IPS-NIHi11 (cell line): ENCODE data around the gene PPM1B.
"Not testable (repeated sequence)": the region's sequence is repeated elsewhere in the genome, so short reads cannot be mapped to it uniquely, and the experiment has no call there.

Experiments
- DNase-seq: peaks from one replicate; pipeline ENCODE4 v3.0.0; 2012; ENCODE audit warnings: mixed read lengths, low spot score

Gene PPM1B

DNA sequence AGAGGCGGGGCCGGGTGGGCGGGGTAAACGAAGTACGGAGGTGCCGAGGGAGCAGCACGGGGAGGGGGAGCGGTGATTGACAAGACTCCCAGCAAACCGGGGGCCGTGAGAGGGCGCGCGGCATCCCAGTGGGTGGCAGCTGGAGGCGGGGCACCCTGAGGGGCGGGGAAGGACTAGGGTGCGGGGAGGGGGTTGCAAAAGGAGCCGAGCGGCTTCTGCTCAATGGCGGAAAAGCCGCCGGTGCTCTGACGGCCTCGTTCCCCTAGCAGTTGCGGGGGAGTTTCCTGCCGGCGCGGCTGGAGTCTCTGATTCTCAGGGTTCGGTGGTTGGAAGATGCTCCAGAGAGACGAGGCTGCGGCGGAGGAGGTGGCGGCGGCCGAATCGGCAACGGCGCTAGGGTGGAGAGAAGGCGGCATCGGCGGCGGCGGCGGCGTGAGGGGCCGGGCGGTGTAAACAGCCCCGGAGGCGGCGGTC, at the start of gene PPM1B:
Gene PPM1B (plus strand): TSS at position 195 of the 474 bp plus-strand sequence. CDS start 32,325 bp downstream, outside the sequence.
- DNase-seq: no peak

DNA sequence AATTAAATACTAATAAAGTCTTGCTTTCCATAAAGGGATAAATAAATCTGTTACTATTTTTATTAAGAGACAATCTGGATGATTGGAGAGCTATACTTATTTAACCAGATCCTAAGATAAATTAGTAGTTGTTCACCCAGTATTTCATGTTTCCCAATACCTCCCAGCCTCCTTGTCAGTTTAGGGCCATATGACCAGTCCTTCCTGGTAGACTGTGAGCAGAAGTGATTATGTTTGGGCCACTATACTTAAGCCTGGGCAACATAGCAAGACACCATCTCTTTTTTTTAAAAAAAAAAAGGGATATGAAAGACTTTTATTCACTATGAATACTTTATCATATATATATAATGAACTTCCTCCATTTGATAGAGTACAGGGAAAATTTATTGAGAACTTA, 48.8 kb upstream of the PPM1B start:
- no peak for DNase-seq

DNA sequence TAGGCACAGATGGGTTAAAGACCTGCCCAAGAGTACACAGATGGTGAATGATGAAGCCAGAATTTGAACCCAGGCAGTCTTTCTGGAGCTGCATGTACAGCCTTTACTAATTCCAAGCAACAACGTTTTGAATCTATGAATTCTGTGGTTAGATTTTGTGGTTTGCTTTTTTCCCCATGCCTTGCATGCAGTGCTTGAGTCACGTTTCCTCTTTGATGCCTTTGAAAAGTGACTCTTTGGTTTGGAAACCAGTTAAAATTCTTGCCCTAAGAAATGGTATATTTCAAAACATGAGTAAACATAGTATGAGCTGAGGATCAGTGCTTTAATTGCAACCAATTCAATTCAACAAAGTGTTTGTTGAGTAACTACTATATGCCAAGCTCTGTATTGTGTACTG, 48.2 kb upstream of the PPM1B start:
- no peak for DNase-seq

DNA sequence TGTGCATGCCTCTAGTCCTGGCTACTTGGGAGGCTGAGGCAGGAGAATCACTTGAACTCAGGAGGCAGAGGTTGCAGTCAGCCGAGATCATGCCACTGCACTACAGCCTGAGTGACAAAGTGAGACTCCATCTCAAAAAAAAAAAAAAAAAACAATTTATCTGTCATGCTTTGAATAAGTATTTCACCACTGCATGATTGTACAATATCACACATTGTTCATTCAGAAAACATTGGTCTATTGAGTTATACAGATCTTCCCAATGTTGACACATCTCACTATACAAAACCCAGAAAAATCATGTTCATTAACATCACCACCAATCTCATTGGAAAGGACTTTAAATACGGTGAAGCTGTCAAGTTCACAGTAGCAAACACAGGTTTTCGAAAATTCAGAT, 46.8 kb upstream of the PPM1B start:
- no peak for DNase-seq

DNA sequence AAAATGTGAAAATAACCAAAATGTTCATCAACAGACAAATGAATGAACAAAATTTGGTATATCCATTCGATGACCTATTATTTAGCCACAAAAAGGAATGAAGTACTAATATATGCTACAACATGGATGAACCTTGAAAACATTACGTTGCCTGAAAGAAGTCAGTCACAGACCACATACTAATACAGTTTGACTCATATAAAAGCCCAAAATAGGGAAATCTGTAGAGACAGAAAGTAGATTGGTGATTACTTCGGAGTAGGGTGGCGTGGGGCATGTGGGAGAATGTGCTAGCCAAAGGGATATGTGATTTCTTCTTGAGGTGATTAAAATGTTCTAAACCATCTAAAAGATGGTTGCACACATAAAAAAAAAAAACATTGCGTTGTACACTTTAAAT, 44.2 kb upstream of the PPM1B start:
- no peak for DNase-seq

DNA sequence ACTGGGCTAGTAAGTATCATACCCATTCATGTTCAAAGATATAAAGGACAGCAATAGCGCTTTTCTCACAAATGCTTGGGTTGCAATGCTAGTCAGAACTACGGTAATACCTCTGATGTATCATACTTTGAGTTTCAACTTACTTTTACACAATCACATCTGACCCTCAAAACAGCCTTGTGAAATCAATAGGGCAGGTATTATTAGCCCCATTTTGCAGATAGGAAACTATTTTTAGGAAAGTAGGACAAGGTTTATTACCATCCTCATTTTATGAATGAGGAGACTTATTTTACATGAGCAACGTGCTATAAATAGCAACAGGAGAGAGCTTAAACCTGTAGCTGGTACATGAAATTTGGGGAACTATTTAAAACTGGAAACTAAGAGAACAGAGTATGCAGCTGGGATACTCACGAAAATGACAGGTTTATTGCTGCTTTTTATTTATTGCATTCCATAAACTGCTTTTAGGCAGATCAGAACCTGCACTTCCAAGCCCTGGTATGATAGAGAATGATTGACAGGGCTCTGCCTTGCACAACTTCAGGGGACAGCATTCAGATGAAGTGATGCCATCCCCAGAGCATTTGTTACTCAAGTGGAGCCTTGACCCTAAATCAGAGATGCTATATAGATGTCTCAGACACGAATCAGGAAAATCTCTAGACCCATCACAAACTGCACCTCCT, 42.4 kb upstream of the PPM1B start:
- no peak for DNase-seq

DNA sequence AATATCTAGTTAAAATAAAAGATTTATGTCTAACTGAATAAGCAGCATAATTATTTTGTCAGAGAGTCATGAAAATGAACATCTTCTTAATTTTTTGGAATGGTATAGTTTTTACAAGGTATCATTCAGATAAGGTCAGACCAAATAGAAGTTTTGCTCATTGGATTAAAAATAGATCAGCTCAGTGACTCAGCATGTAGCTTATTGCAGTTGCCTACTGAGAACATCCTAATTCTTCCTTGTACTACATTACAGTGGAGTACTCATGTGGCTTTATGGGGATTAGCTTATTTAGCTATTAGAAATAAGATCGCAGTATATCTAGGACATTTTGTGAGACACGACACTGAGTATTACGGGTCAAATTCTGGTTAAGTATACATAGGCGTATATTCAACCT, 38.2 kb upstream of the PPM1B start:
- DNase-seq: no peak

DNA sequence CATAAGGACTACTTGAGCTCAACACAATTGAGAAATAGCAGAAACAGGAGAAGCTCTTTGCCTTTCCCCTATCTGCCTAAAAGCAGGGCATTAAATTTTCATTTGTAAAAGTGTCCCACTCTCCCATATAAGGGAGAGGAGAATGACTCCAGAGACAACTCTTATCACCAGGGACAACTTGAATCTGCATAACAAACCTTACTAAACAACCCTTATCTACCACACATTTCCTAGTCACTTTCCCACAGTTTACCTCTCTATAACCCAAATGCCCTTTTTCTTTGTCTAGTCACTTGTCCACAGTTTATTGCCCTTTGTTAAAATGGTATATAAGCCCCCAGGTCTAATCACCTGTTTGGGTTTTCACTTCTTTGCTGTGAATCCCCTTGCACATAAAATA, 37.5 kb upstream of the PPM1B start:
- DNase-seq: no peak

DNA sequence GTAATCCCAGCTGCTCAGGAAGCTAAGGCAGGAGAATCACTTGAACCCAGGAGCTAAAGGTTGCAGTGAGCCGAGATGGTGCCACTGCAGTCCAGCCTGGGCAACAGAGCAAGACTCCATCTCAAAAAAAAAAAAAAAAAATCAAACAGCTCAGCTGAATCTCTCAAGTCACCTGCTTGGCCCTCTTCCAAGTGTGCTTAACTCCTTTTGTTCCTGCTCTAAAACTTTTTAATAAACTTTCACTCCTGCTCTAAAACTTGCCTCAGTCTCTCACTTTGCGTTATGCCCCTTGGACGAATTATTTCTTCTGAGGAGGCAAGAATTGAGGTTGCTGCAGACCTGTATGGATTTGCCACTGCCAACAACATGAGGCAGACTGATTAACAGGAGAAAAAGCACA, 35.1 kb upstream of the PPM1B start:
- DNase-seq: not testable (repeated sequence)

DNA sequence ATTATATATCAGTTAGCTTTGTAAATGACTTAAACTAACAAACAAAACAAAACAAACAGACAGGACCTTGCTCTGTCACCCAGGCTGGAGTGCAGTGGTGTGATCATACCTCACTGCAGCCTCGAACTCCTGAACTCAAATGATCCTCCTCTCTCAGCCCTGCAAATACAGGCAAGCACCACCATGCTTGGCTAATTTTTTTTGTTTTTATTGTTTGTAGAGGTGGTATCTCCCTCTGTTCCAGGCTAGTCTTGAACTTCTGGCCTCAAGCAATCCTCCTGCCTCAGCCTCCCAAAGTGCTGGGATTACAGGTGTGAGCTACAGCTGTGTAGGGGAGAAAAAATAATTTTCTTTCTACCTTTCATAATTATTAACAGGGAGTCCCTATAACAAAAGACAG, 33.8 kb upstream of the PPM1B start:
- DNase-seq: no peak

DNA sequence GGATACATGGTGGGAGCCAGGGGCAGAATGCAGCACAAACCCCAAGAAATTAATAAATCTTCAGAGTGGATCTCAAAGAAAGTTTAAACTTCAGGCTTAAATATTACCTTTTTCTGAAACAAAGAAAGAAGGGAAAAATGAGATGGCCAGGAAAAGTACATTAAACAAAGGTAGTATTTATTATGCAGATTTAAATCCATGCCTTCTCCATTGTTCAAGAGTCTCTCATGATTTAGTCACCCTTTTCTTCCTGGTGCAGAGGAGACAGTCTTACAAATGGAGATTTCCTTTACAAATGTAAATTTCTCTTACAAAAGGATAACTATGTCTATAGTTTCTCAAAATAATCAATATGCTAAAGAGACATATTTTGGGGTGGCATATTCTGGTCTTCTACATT, 33.4 kb upstream of the PPM1B start:
- DNase-seq: peak; percentile 48

DNA sequence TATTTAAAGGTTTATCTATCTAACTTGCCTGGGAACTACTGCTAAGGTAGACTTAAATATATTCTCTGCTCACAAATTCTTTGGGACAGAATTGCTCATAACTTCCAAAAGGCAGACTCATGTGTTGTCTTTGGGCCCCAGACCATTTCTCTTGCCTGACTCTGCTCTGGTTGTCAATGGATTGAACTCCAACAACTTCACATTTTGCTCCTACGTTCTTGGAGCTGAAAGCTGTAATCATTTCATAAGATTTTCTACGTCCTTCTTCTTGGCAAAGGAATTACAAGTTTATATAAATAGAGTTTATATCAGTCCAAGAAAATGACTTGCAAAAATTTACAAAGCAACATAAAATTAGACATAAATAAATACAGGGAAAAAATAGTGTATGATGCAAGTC, 32.9 kb upstream of the PPM1B start:
- DNase-seq: no peak

DNA sequence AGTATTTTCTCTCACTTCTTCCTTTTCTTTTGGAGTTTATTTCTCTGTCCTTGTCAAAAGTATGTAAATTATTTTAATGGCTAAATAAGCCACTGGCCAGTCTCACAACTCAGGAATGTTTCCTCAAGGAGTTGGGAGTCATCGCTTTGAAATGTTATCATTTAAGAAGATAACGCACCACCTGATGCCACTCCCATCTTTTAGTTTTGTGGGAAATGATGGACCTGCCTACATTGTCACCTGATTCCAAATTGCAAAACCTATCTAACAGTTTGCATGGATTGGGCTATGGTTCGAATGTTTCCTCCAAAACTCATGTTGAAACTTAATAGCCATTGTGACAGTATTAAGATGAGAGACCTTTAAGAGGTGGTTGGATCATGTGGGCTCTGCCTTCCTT, 32.4 kb upstream of the PPM1B start:
- no peak for DNase-seq

DNA sequence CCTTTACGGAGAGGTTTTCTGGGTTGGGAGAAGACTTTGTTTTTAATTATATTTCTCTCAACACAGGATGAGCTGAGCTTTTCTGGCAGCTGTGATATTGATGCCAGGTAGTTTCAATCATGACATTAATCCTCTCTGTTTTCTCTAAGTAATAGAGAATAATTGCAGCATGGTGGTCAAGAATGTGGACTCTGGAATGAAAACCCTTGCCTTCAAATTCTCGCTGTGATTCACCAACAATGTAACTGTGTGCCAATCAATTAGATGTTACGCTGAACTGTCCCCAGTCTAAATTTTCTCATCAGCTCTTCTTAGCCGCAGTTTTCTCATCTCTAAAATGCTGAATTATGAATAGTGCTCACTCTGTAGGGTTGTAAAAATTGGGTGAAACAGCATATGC, 31.6 kb upstream of the PPM1B start:
- DNase-seq: no peak

DNA sequence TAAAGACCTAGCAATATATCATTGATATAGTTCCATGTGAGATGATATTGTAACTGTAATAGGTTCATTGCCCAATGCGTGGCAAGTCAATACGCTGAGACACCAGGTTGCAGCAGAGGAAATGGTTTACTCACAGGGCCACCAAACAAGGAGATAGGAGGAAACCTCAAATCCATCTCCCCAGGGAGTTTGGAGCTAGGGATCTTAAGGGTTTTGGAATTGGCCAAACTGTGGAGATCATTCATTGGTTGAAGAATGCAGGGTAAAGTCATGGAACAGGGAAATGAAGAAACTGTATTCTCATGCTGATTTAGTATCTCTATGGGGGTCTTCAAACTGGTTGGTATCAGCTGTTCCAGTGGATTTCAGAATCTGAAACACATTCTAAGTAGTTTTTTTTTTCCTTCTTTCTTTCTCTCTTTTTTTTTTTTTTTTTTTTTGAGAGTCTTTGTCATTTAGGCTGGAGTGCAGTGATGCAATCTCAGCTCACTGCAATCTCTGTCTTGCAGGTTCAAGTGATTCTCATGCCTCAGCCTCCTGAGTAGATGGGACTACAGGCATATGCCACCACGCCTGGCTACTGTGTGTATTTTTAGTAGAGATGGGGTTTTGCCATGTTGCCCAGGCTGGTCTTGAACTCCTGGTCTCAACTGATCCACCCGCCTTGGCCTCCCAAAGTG, 30.7 kb upstream of the PPM1B start:
- peak; percentile 46 for DNase-seq

DNA sequence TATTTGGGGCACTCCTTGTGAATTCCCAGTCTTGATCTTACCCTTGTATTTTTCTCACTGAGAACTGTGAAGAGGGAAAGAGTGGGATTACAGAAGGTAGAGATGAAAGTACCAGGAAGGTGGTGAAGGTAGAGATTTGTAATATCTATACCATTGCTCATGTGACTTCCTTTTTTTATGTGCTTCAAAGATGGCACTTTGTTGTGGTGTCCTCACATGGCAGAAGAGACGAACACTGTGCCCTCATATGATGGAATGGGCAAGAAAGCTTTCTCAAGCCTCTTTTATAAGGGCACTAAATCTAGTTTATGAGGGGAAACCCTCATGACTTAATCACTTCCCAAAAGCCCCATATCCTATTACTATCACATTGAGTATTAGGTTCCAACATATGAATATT, 28.9 kb upstream of the PPM1B start:
- no peak for DNase-seq

DNA sequence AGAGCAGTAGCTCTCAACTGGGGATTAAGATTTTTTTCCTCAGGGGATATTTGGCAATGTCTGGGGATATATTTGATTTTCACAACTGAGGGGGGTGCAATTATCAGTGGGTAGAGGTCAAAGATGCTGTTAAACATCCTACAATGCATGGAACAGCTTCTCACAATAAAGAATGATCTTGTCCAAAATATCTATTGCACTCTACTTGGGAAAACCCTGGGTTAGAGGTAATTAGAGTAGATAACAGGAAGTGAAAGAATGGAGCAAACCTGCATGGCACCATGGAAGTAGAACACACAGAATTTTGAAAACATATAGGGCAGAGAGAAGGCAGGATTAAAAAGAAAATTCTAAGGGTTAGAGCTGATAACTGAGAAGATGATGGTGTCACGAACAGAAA, 26.4 kb upstream of the PPM1B start:
- no peak for DNase-seq

DNA sequence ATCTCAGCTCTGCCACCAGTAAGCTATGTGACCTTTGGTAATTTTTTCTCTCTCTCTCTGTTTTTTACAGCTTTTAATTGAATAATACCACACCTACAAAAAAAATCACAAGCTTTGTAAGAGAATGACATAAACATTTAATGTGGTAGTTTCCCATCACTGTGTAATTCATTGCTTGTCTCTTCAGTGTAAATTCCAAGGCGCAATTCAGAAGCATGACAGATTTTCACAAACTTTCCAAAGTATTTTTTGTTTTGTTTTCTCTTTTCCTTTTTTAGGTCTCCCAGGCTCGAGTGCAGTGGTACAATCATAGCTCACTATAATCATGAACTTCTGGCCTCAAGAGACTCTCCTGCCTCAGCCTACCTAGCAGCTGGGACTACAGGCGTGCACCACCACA, 25.0 kb upstream of the PPM1B start:
- no peak for DNase-seq

DNA sequence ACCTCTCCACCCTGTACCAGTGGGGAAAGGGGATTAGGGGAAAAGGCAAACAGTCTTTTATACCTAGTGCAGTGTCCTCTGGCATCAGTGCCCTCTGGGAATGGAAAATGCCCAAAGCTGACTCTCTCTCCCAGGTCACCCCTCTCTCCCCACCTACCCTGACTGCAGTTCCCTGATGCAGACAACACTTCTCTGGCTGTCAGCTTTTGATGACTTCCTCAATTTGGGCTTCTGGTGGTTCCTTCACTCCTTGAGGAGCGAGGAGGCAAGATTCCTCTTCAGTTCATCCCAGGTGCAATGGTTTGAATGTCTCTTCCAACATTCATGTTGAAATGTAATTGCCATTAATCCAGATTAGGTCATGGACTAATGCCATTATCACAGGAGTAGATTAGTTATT, 19.7 kb upstream of the PPM1B start:
- DNase-seq: no peak

DNA sequence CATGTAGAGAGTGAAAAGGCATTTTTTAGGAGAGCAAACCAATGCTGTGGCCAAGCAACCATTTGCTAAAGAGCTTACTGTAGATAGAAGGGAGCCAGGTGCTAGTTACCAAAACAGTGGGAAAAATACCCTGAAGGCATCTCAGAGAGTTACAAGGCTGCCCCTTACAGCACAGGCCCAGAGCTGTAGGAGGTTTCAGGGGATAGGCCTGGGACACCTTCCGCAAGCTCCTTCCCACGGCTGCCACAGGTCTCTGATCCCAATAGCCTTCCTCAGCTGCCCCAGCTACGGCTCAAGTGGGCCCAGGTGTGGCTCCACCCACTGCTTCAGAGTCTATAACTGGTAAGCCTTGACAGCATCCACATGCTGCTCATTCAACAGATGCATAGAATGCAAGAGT, 18.2 kb upstream of the PPM1B start:
- DNase-seq: no peak

DNA sequence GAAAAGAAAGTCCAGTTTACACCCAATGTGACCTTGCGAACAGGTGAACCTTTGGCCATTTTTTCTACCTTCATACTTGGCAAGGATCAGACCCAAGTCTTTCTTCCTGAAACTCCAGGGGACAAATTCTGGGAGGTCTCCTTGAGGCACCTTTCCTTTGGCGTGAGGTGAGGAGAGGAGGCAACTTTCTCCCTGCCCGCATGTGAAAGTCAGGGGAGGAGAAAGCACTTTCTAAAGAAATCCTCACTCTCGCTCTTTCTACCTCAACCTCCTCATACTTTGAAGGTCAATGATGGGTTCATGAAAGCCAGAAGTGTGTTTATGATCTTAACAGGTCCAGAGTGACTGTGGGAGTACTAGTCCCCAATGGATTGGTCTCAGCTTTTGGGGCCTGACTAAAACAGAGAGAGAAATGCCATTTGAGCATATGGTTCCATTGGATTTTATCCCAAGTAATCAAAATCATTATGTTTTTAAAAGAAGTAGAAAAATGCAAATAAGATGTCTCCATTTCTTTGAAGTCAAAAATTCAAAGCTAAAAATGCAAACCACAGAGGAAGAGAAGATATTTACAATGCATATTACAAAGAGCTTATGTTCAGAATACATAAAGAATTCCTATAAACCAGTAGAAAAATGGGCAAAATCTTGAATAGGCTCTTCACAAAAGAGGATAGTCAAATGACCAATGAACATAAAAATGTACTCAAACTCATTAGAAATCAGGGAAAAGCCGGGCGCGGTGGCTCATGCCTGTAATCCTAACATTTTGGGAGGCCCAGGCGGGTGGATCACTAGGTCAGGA, 15.6 kb upstream of the PPM1B start:
- DNase-seq: no peak

DNA sequence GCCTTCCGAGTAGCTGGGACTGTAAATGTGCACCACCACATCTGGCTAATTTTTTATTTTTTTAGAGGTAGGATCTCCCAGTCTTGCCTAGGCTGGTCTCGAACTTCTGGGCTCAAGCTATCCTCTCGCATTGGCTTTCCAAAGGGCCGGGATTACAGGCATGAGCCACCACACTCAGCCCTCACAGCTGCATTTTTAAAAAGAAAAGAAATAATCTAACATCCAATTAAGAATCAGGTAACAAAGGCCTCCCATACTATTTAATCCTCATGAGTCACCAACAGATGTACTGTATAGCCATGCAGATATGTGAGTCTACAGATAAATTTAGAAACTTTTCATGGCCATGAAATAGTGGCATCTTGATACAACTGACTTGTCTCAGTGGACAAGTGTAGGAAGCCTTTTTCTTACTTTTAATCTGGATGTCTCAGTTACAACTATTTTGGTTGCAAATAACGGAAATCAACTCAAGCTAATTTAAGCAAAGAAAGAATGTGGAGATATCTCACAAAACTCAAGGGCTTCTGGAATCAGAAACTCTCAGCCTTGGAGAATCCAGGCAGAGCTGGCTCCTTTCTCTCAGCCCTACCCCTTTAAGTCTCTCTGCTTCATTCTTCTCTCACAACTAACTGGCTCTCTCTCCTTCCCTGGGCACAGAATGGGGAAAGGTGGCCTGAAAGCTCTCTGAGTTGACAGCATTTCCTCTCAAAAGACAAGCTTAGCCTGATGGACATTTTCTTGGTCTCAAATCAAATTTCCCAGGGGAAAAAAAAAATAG, 12.8 kb upstream of the PPM1B start:
- DNase-seq: no peak
